Measurements from ENCODE around the gene REXO1. TPM values are rescaled to one million over a fixed set of nuclear protein-coding genes. Genes with fewer than 3 reads are reported as not detected.

REXO1 gene
- total and polyA plus RNA-seq, 2 of the 13 experiments (the other 11 are each of a cell fraction or from before 2014, with no cell fraction given) = 5.0 to 11.2 TPM

DNA sequence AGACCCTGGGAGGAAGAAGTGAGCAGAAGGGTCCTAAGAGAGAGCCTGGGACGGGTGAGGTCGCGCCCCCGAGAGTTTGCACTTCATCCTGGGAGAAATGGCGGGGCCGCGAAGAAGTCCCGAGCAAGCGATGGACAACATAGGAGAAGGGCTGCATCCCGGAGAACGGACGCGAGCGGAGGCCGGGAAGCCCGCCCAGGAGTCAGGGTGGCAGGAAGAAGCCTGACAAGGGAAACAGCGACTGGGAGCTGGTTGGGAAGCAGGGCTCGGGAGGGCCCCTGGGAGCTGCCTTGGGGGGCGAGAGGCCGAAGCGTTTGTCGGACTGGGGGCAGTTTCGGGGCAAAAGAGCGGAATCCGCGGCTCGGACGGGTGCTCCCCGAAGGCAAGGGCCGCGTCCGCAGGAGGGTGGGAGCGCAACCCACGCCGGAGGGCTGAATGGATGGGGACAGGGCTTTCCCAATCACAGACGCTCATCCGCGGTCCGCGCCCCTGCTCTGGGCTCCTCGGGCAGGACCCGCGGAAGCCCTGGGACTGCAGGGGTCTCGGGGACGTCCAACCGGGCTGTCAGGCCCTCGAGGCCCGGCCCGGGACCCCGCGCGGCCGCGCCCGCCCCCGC, 36.5 kb upstream of the REXO1 start:
- peak overlapping the region; percentile 91 for H3K4me2 ChIP-seq (ENCODE audit: low read depth, low read length)
- intact Hi-C loops (cut with micrococcal nuclease; ENCODE audit: unreplicated experiment) (no loop called here), in situ Hi-C loops (cut with HindIII; ENCODE audit: extremely low pct_ligation_motif_present, low pct_unique_long_range_greater_than_20kb) (no loop called here)
- WGBS (ENCODE audit: low lambda C conversion rate) = under 1% methylated on average over 21 of the region's 56 CpGs
- H3K9me3 ChIP-seq (ENCODE audit: low read length) = no peaks in the 10 kb centered on the region
- H3K4me1 ChIP-seq (ENCODE audit: insufficient read depth, low read length) = peaks cover 50% of the 10 kb centered on the region
- peaks cover 32% of the 10 kb centered on the region for H3K79me2 ChIP-seq (ENCODE audit: insufficient read depth, low read length)
- H3K36me3 ChIP-seq (replicated peaks in 1 of 2; ENCODE audit: control insufficient read depth in 1 of 2, insufficient read depth in 2 of 2, low read length in 2 of 2) = peaks cover 0 to 3% of the 10 kb centered on the region in 2 experiments; a peak in 1 of 5 replicates
- FAIRE-seq = no peak
- ChIA-PET CTCF (ENCODE audit: low intra/inter-chr PET ratio, low total read pairs) (no interaction called here), POLR2A (interaction anchor here (0.6 to 1.1 kb wide), 6 partner anchors 9 to 814 kb away, joined by 3 to 9 read pairs (median 5); no protein-coding TSS in a partner anchor)
- peak overlapping the region; percentile 90 for H3K9ac ChIP-seq (ENCODE audit: insufficient read depth, low read depth, low read length)
- H3K27me3 ChIP-seq (ENCODE audit: control insufficient read depth in 1 of 2, insufficient read depth in 2 of 2, low read length in 2 of 2) = no peaks in the 10 kb centered on the region
- H2AFZ ChIP-seq (ENCODE audit: low read length) = no peak overlapping the region
- DNase-seq (ENCODE audit: low spot score) = no peak
- H3K27ac ChIP-seq (ENCODE audit: extremely low read length, insufficient read depth, low read length) = peak overlapping the region; percentile 63
- H3K4me3 ChIP-seq (replicated peaks in 1 of 3; ENCODE audit: insufficient read depth in 1 of 3, low read depth in 2 of 3, low read length in 3 of 3) = peak overlapping the region; percentile 77 to 99 (median 89)
- peak; percentile 8; the same call in 2 of the 3 replicates for ATAC-seq
- no TSS peak for BruUV-seq (replicated peaks)
- peaks cover 16% of the 10 kb centered on the region for H4K20me1 ChIP-seq (ENCODE audit: insufficient read depth, low read length)
- TF ChIP-seq ZNF777 (CRISPR knock-in tag; IDR thresholded peaks at IDR 0.05) = peak; percentile 58; the same call in 1 of the 2 replicates
- TF ChIP-seq, protein P1, sequence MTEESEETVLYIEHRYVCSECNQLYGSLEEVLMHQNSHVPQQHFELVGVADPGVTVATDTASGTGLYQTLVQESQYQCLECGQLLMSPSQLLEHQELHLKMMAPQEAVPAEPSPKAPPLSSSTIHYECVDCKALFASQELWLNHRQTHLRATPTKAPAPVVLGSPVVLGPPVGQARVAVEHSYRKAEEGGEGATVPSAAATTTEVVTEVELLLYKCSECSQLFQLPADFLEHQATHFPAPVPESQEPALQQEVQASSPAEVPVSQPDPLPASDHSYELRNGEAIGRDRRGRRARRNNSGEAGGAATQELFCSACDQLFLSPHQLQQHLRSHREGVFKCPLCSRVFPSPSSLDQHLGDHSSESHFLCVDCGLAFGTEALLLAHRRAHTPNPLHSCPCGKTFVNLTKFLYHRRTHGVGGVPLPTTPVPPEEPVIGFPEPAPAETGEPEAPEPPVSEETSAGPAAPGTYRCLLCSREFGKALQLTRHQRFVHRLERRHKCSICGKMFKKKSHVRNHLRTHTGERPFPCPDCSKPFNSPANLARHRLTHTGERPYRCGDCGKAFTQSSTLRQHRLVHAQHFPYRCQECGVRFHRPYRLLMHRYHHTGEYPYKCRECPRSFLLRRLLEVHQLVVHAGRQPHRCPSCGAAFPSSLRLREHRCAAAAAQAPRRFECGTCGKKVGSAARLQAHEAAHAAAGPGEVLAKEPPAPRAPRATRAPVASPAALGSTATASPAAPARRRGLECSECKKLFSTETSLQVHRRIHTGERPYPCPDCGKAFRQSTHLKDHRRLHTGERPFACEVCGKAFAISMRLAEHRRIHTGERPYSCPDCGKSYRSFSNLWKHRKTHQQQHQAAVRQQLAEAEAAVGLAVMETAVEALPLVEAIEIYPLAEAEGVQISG (CRISPR knock-in tag; IDR thresholded peaks at IDR 0.05) = 0 out of 2 replicates have a peak, but pooled peaks have one; percentile 4
- 0 out of 2 replicates have a peak, but pooled peaks have one; percentile 42 for TF ChIP-seq ZNF33B (CRISPR knock-in tag; IDR thresholded peaks at IDR 0.05)
- TF ChIP-seq SMAD3 (CRISPR knock-in tag; IDR thresholded peaks at IDR 0.05) = no peak
- TF ChIP-seq, protein P2, sequence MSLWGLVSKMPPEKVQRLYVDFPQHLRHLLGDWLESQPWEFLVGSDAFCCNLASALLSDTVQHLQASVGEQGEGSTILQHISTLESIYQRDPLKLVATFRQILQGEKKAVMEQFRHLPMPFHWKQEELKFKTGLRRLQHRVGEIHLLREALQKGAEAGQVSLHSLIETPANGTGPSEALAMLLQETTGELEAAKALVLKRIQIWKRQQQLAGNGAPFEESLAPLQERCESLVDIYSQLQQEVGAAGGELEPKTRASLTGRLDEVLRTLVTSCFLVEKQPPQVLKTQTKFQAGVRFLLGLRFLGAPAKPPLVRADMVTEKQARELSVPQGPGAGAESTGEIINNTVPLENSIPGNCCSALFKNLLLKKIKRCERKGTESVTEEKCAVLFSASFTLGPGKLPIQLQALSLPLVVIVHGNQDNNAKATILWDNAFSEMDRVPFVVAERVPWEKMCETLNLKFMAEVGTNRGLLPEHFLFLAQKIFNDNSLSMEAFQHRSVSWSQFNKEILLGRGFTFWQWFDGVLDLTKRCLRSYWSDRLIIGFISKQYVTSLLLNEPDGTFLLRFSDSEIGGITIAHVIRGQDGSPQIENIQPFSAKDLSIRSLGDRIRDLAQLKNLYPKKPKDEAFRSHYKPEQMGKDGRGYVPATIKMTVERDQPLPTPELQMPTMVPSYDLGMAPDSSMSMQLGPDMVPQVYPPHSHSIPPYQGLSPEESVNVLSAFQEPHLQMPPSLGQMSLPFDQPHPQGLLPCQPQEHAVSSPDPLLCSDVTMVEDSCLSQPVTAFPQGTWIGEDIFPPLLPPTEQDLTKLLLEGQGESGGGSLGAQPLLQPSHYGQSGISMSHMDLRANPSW (CRISPR knock-in tag; IDR thresholded peaks at IDR 0.05; ENCODE audit: borderline replicate concordance) = no peak
- 0 out of 2 replicates have a peak, but pooled peaks have one; percentile 24 for TF ChIP-seq ZNF232 (CRISPR knock-in tag; IDR thresholded peaks at IDR 0.05; ENCODE audit: borderline replicate concordance)
- peak; percentile 44; the same call in 1 of the 2 replicates for TF ChIP-seq GABPB1 (CRISPR knock-in tag; IDR thresholded peaks at IDR 0.05)
- peak; percentile 44; the same call in 1 of the 2 replicates for TF ChIP-seq PHF8 (CRISPR knock-in tag; IDR thresholded peaks at IDR 0.05)
- TF ChIP-seq, protein P3, sequence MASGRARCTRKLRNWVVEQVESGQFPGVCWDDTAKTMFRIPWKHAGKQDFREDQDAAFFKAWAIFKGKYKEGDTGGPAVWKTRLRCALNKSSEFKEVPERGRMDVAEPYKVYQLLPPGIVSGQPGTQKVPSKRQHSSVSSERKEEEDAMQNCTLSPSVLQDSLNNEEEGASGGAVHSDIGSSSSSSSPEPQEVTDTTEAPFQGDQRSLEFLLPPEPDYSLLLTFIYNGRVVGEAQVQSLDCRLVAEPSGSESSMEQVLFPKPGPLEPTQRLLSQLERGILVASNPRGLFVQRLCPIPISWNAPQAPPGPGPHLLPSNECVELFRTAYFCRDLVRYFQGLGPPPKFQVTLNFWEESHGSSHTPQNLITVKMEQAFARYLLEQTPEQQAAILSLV (CRISPR knock-in tag; IDR thresholded peaks at IDR 0.05; ENCODE audit: borderline replicate concordance) = 0 out of 2 replicates have a peak, but pooled peaks have one; percentile 16
- peak; percentile 30; the same call in 1 of the 2 replicates for TF ChIP-seq SRY (CRISPR knock-in tag; IDR thresholded peaks at IDR 0.05)
- peak; percentile 44; the same call in 1 of the 2 replicates for TF ChIP-seq KDM2A (CRISPR knock-in tag; IDR thresholded peaks at IDR 0.05; ENCODE audit: borderline replicate concordance, low read depth)
- TF ChIP-seq ZNF772 (CRISPR knock-in tag; IDR thresholded peaks at IDR 0.05) = 0 out of 2 replicates have a peak, but pooled peaks have one; percentile 7
- 0 out of 2 replicates have a peak, but pooled peaks have one; percentile 6 for TF ChIP-seq KDM3A (CRISPR knock-in tag; IDR thresholded peaks at IDR 0.05; ENCODE audit: low read depth)

All from HepG2 (cell line).